H9 (cell line): ENCODE results near the gene PHYHIPL. TPM values are rescaled to one million over a fixed set of nuclear protein-coding genes. Genes with fewer than 3 reads are reported as not detected.

Experiments used
- DNase-seq: peaks from one replicate; pipeline ENCODE4 v3.0.0-alpha.2; 2017
- H2AFZ ChIP-seq: one replicate; pipeline ENCODE4 v1.6.1; 2013; ENCODE audit warnings: mild to moderate bottlenecking, low read length, control low read depth, moderate library complexity
- H2AK5ac ChIP-seq: 2 replicates; pipeline ENCODE4 v1.6.1; 2013; ENCODE audit warnings: low read length, control low read depth, mixed read lengths; ENCODE audit not compliant: insufficient read length
- H2BK120ac ChIP-seq: one replicate; pipeline ENCODE4 v1.6.1; 2013; ENCODE audit warnings: low read depth, mild to moderate bottlenecking, low read length, control low read depth, inconsistent platforms; ENCODE audit not compliant: poor library complexity, severe bottlenecking
- H2BK12ac ChIP-seq: 2 replicates; pipeline ENCODE4 v1.6.1; 2013; ENCODE audit warnings: low read length, control low read depth, mixed read lengths, low read depth; ENCODE audit not compliant: insufficient read length
- H2BK15ac ChIP-seq: 2 replicates; pipeline ENCODE4 v1.6.1; 2013; ENCODE audit warnings: low read depth, low read length, control low read depth
- H2BK20ac ChIP-seq: one replicate; pipeline ENCODE4 v1.6.1; 2013; ENCODE audit warnings: low read depth, mild to moderate bottlenecking, low read length, control low read depth, inconsistent platforms; ENCODE audit not compliant: poor library complexity, severe bottlenecking
- H2BK5ac ChIP-seq: 2 replicates; pipeline ENCODE4 v1.6.1; 2013; ENCODE audit warnings: low read length, control low read depth, mixed read lengths; ENCODE audit not compliant: insufficient read length
- H3K14ac ChIP-seq: 2 replicates; pipeline ENCODE4 v1.6.1; 2013; ENCODE audit warnings: low read length, control low read depth; ENCODE audit not compliant: insufficient read depth
- H3K18ac ChIP-seq: 2 replicates; pipeline ENCODE4 v1.6.1; 2013; ENCODE audit warnings: low read depth, mild to moderate bottlenecking, mixed read lengths, low read length, control low read depth; ENCODE audit not compliant: insufficient read length
- H3K23ac ChIP-seq: 2 replicates; pipeline ENCODE4 v1.6.1; 2013; ENCODE audit warnings: low read length, control low read depth, mixed read lengths, low read depth; ENCODE audit not compliant: insufficient read length
- H3K23me2 ChIP-seq: 2 replicates; pipeline ENCODE4 v1.6.1; 2013; ENCODE audit warnings: low read depth, mild to moderate bottlenecking, mixed read lengths, low read length, control low read depth; ENCODE audit not compliant: insufficient read length, poor library complexity, severe bottlenecking
- H3K27ac ChIP-seq: 2 replicates; pipeline ENCODE4 v1.5.1; 2013; ENCODE audit warnings: low read length, control low read depth, mixed read lengths, low read depth; ENCODE audit not compliant: insufficient read length
- H3K27me3 ChIP-seq: 2 replicates; pipeline ENCODE4 v1.6.1; 2013; ENCODE audit warnings: low read length, control low read depth, inconsistent platforms; ENCODE audit not compliant: insufficient read depth
- H3K4ac ChIP-seq: 2 replicates; pipeline ENCODE4 v1.6.1; 2013; ENCODE audit warnings: low read depth, mild to moderate bottlenecking, control low read depth, inconsistent platforms, low read length, moderate library complexity
- H3K4me1 ChIP-seq: 2 replicates; pipeline ENCODE4 v1.6.1; 2013; ENCODE audit warnings: low read length, control low read depth, inconsistent platforms; ENCODE audit not compliant: insufficient read depth
- H3K4me2 ChIP-seq: 2 replicates; pipeline ENCODE4 v1.6.1; 2013; ENCODE audit warnings: low read length, control low read depth, mixed read lengths; ENCODE audit not compliant: insufficient read length, insufficient read depth
- H3K56ac ChIP-seq: 2 replicates; pipeline ENCODE4 v1.6.1; 2013; ENCODE audit warnings: low read depth, mild to moderate bottlenecking, mixed read lengths, low read length, control low read depth; ENCODE audit not compliant: insufficient read length
- H3K79me1 ChIP-seq: 2 replicates; pipeline ENCODE4 v1.6.1; 2013; ENCODE audit warnings: low read depth, mild to moderate bottlenecking, moderate library complexity, low read length, control low read depth, inconsistent platforms; ENCODE audit not compliant: insufficient read depth, poor library complexity, severe bottlenecking
- H3K79me2 ChIP-seq: 2 replicates; pipeline ENCODE4 v1.6.1; 2013; ENCODE audit warnings: low read length, control low read depth, inconsistent platforms; ENCODE audit not compliant: insufficient read depth
- H3K9ac ChIP-seq: 2 replicates; pipeline ENCODE4 v1.6.1; 2013; ENCODE audit warnings: low read length, control low read depth, mixed read lengths; ENCODE audit not compliant: insufficient read length; ENCODE audit errors: extremely low read depth
- H3K9me3 ChIP-seq: one replicate; pipeline ENCODE4 v1.6.1; 2013; ENCODE audit warnings: low read depth, low read length, inconsistent platforms; ENCODE audit not compliant: control insufficient read depth
- H3T11ph ChIP-seq: one replicate; pipeline ENCODE4 v1.6.1; 2013; ENCODE audit warnings: mild to moderate bottlenecking, low read length, control low read depth, inconsistent platforms
- H4K20me1 ChIP-seq: one replicate; pipeline ENCODE4 v1.6.1; 2013; ENCODE audit not compliant: control insufficient read depth, insufficient read length, insufficient read depth
- H4K5ac ChIP-seq: 2 replicates; pipeline ENCODE4 v1.6.1; 2013; ENCODE audit warnings: low read depth, mild to moderate bottlenecking, mixed read lengths, low read length, control low read depth; ENCODE audit not compliant: insufficient read length
- H4K8ac ChIP-seq: replicated peaks from 2 replicates; pipeline ENCODE4 v1.6.1; 2013; ENCODE audit warnings: low read length, control low read depth, mixed read lengths, low read depth; ENCODE audit not compliant: insufficient read length
- H4K91ac ChIP-seq: 2 replicates; pipeline ENCODE4 v1.6.1; 2013; ENCODE audit warnings: low read depth, mild to moderate bottlenecking, moderate library complexity, mixed read lengths, low read length, control low read depth; ENCODE audit not compliant: insufficient read length
- H3K27ac Mint-ChIP-seq, 3 experiments: 2 replicates in 2 of 3; 3 replicates in 1 of 3; pipeline ENCODE4 v1.8.0; 2020 to 2021; ENCODE audit warnings: mixed read lengths in 3 of 3, mild to moderate bottlenecking in 1 of 3, moderate library complexity in 1 of 3
- H3K27me3 Mint-ChIP-seq: 2 replicates; pipeline ENCODE4 v1.8.0; 2021; ENCODE audit warnings: low read depth, mild to moderate bottlenecking, moderate library complexity, mixed read lengths
- H3K36me3 Mint-ChIP-seq, 3 experiments: 2 replicates in 2 of 3; 3 replicates in 1 of 3; pipeline ENCODE4 v1.8.0; 2020 to 2021; ENCODE audit warnings: low read depth in 3 of 3, mixed read lengths in 3 of 3; ENCODE audit not compliant: insufficient read depth in 1 of 3
- H3K4me1 Mint-ChIP-seq, 2 experiments: 2 replicates each; pipeline ENCODE4 v1.8.0; 2020; ENCODE audit warnings: mixed read lengths in 2 of 2
- H3K4me3 Mint-ChIP-seq, 2 experiments: 2 replicates in 1 of 2; 3 replicates in 1 of 2; pipeline ENCODE4 v1.8.0; 2020 to 2021; ENCODE audit warnings: mild to moderate bottlenecking in 2 of 2, mixed read lengths in 2 of 2, moderate library complexity in 1 of 2
- H3K9me3 Mint-ChIP-seq, 2 experiments: 2 replicates in 1 of 2; 3 replicates in 1 of 2; pipeline ENCODE4 v1.8.0; 2020; ENCODE audit warnings: mild to moderate bottlenecking in 2 of 2, mixed read lengths in 2 of 2, moderate library complexity in 1 of 2
- CTCF ChIP-seq: fragments of 200-600 bp; sonication (generic); conservative IDR thresholded peaks from 3 replicates; pipeline ENCODE4 v1.8.0; 2021; ENCODE audit warnings: antibody characterized with exemption, mild to moderate bottlenecking
- total RNA-seq: library from RNA; stranded (reverse); gene quantifications from 2 replicates; pipeline ENCODE4 v1.2.1, GENCODE V29; 2021

The PHYHIPL gene
- total RNA-seq, 1 experiment from 2014 or later: 0.44 TPM

- TF ChIP-seq CTCF: no peak
- DNase-seq: no peak
- no peak overlapping the region for H3K18ac ChIP-seq
- H2BK20ac ChIP-seq: no peak overlapping the region
- H2AFZ ChIP-seq: no peak overlapping the region
- H3T11ph ChIP-seq: no peak overlapping the region
- no peak overlapping the region for H3K14ac ChIP-seq
- no peaks in the 10 kb centered on the region for H3K9me3 Mint-ChIP-seq
- no peak overlapping the region for H3K4ac ChIP-seq
- no peak overlapping the region for H3K9ac ChIP-seq
- H3K4me1 ChIP-seq: no peaks in the 10 kb centered on the region; the same call in 1 of the 2 replicates
- no peak overlapping the region for H2AK5ac ChIP-seq
- H3K56ac ChIP-seq: no peak overlapping the region
- no peak overlapping the region for H4K5ac ChIP-seq
- no peak overlapping the region for H2BK5ac ChIP-seq
- H3K4me3 Mint-ChIP-seq: no peak overlapping the region
- H3K4me1 Mint-ChIP-seq: peaks cover 4% of the 10 kb centered on the region in 2 experiments; a peak in 3 of 4 replicates
- H3K23me2 ChIP-seq: no peaks in the 10 kb centered on the region
- no peaks in the 10 kb centered on the region for H3K27me3 Mint-ChIP-seq
- H3K27ac ChIP-seq: no peak overlapping the region
- H3K9me3 ChIP-seq: no peaks in the 10 kb centered on the region
- H3K79me1 ChIP-seq: no peaks in the 10 kb centered on the region
- H3K23ac ChIP-seq: no peak overlapping the region
- H3K27me3 ChIP-seq: no peaks in the 10 kb centered on the region
- H4K8ac ChIP-seq: no peak overlapping the region
- no peaks in the 10 kb centered on the region for H3K79me2 ChIP-seq
- H3K36me3 Mint-ChIP-seq: no peaks in the 10 kb centered on the region; a peak in 1 of 7 replicates
- no peak overlapping the region for H2BK15ac ChIP-seq
- H4K91ac ChIP-seq: no peak overlapping the region
- no peak overlapping the region for H3K4me2 ChIP-seq
- no peak overlapping the region for H2BK120ac ChIP-seq
- no peaks in the 10 kb centered on the region for H4K20me1 ChIP-seq
- H3K27ac Mint-ChIP-seq: no peak overlapping the region
- no peak overlapping the region for H2BK12ac ChIP-seq
Observed at GRCh38 chr10:59225211-59225610, 48.8 kb downstream of the PHYHIPL start.
